Body of pancreas (tissue), 4 donors: ENCODE data around the gene DGKD.

Experiments used
- CTCF ChIP-seq, 7 experiments: fragments of 450-650 bp in 4 of 7; fragments of 200-600 bp in 3 of 7; sonication (generic) in 3 of 7; IDR thresholded peaks; one replicate each; pipeline ENCODE4 v1.5.1; 2016 to 2019; ENCODE audit warnings: antibody characterized with exemption in 7 of 7
- POLR2A ChIP-seq, 3 donors: fragments of 450-650 bp; IDR thresholded peaks; one replicate each; pipeline ENCODE4 v1.6.1; 2016; ENCODE audit warnings: antibody characterized with exemption in 3 of 3, mild to moderate bottlenecking in 2 of 3

DNA sequence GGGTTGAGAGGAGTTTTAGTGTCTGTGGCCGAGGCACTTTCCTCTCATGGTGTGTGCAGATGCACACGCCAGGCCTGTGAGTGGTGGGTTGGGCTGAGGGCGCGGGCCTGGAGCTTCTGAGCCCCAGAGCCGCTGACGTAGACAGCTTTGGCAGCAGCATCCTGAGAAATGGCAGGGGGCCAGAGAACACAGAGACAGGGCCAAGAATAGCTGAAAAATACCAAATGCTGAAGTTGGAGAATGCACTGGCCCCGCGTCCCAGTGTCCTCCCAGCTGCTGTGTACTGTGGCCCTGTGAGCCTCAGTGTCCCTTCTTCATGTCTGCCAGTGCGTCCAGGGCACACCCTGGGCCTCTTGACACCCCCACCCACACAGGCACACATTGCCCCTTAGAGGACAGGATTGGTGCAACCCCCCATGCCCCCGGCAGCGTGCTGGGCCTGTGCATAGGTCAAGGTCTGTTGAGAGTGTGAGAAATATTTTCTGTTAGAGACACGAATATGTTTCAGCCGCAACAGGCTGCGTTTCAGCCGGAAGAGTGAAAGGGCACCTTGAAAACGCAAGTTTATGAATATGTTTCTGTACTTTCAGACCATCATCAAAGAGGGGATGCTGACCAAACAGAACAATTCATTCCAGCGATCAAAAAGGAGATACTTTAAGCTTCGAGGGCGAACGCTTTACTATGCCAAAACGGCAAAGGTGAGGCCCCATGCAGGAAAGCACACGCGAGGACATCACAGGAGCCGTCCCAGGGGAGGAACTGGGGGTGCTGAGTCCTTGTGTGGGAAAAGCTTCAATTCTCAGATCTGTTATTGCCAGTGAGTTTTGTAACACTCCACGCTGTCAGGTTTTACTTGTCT is 33.6 kb downstream of the DGKD start:
- TF ChIP-seq POLR2A (IDR thresholded peaks at IDR 0.05) (no peak), CTCF (IDR thresholded peaks at IDR 0.05) (no peak)
